HL-60/S4 treated with phorbol 12-myristate 13-acetate at 8.2 ng/mL for 4 days and 3 days (cell line): Measurements from ENCODE around the gene YJU2.
"Not testable (repeated sequence)": the region's sequence is repeated elsewhere in the genome, so short reads cannot be mapped to it uniquely, and the experiment has no call there.

Source experiments
- in situ Hi-C: fragments of 300-500 bp; cut with MboI; formaldehyde crosslinking; loops from 2 replicates; pipeline ENCODE4 v1.15.0; 2022; ENCODE audit warnings: low sequenced_read_pairs

Gene YJU2

GRCh38 chr19:4225885-4226284 is 21.0 kb upstream of the YJU2 start:
- in situ Hi-C loops: no loop called here

- in situ Hi-C loops: no loop called here
Observed at GRCh38 chr19:4227771-4228170, 19.1 kb upstream of the YJU2 start.

GRCh38 chr19:4228765-4229178 is 18.1 kb upstream of the YJU2 start:
- in situ Hi-C loops: no loop called here

GRCh38 chr19:4229179-4229931 is 17.5 kb upstream of the YJU2 start, which contains the start of gene EBI3:
Gene EBI3, plus strand, starts transcription at chr19:4229523. Its CDS starts 28 bp downstream, at chr19:4229551.
- in situ Hi-C loops: no loop called here

- in situ Hi-C loops: not testable (repeated sequence)
Observed at GRCh38 chr19:4230237-4230636, 16.6 kb upstream of the YJU2 start.

- in situ Hi-C loops: not testable (repeated sequence)
Observed at GRCh38 chr19:4231521-4231920, 15.4 kb upstream of the YJU2 start.

GRCh38 chr19:4232139-4232538 is 14.7 kb upstream of the YJU2 start:
- in situ Hi-C loops: not testable (repeated sequence)

GRCh38 chr19:4232614-4233281 is 14.1 kb upstream of the YJU2 start:
- in situ Hi-C loops: no loop called here

- in situ Hi-C loops: no loop called here
Observed at GRCh38 chr19:4233282-4233853, 13.5 kb upstream of the YJU2 start.

- in situ Hi-C loops: no loop called here
Observed at GRCh38 chr19:4234142-4234861, 12.6 kb upstream of the YJU2 start.

- in situ Hi-C loops: no loop called here
Observed at GRCh38 chr19:4234862-4235201, 12.0 kb upstream of the YJU2 start.

GRCh38 chr19:4237510-4237909 is 9.4 kb upstream of the YJU2 start:
- in situ Hi-C loops: not testable (repeated sequence)

GRCh38 chr19:4238831-4239230 is 8.0 kb upstream of the YJU2 start:
- in situ Hi-C loops: no loop called here

GRCh38 chr19:4241824-4242430 is 5.0 kb upstream of the YJU2 start:
- in situ Hi-C loops: no loop called here

- in situ Hi-C loops: not testable (repeated sequence)
Observed at GRCh38 chr19:4245938-4246337, 942 bp upstream of the YJU2 start.

GRCh38 chr19:4256563-4256962 is 9.7 kb downstream of the YJU2 start:
- in situ Hi-C loops: no loop called here

- in situ Hi-C loops: no loop called here
Observed at GRCh38 chr19:4257025-4257424, 10.1 kb downstream of the YJU2 start.

GRCh38 chr19:4258181-4258580 is 11.3 kb downstream of the YJU2 start:
- in situ Hi-C loops: no loop called here

GRCh38 chr19:4260613-4261191 is 13.8 kb downstream of the YJU2 start:
- in situ Hi-C loops: no loop called here

- in situ Hi-C loops: no loop called here
Observed at GRCh38 chr19:4264812-4265211, 17.9 kb downstream of the YJU2 start.
